Ascending aorta (tissue), 2 donors: ENCODE results near the gene GRIP2. TPM values are rescaled to one million over a fixed set of nuclear protein-coding genes. Genes with fewer than 3 reads are reported as not detected.

Experiments
- DNase-seq, 2 donors: peaks; one replicate each; pipeline ENCODE4 v3.0.0-alpha.2; 2019; ENCODE audit warnings: low spot score in 2 of 2
- H3K27ac ChIP-seq, 2 donors: fragments of 200-600 bp; sonication (generic); one replicate each; pipeline ENCODE4 v1.5.1; 2016 to 2017; ENCODE audit warnings: mild to moderate bottlenecking in 1 of 2
- H3K27me3 ChIP-seq: fragments of 200-600 bp; sonication (generic); one replicate; pipeline ENCODE4 v1.5.1; 2017
- H3K36me3 ChIP-seq, 2 donors: fragments of 200-600 bp; sonication (generic); one replicate each; pipeline ENCODE4 v1.5.1; 2016
- H3K4me1 ChIP-seq, 2 donors: fragments of 200-600 bp; sonication (generic); one replicate each; pipeline ENCODE4 v1.5.1; 2016 to 2017; ENCODE audit warnings: mild to moderate bottlenecking in 1 of 2
- H3K4me3 ChIP-seq, 2 donors: fragments of 200-600 bp; sonication (generic); one replicate each; pipeline ENCODE4 v1.5.1; 2016 to 2017; ENCODE audit warnings: mild to moderate bottlenecking in 1 of 2
- H3K9me3 ChIP-seq, 2 donors: fragments of 200-600 bp; sonication (generic); one replicate each; pipeline ENCODE4 v1.5.1; 2016
- CTCF ChIP-seq, 3 experiments: fragments of 200-600 bp in 2 of 3; fragments of 450-650 bp in 1 of 3; sonication (generic) in 2 of 3; IDR thresholded peaks; one replicate each; pipeline ENCODE4 v1.5.1; 2016 to 2019; ENCODE audit warnings: antibody characterized with exemption in 3 of 3, mild to moderate bottlenecking in 1 of 3, moderate library complexity in 1 of 3
- intact Hi-C: fragments of 100-400 bp; cut with DNase I; formaldehyde crosslinking; loops from one replicate; pipeline ENCODE4 v1.15.1; 2023
- total RNA-seq: library from RNA; depleted of rRNA; stranded (reverse); fragments of >200 nt; gene quantifications from one replicate; pipeline ENCODE4 v1.1.0, GENCODE V29; 2016

Gene GRIP2
- total RNA-seq, 1 donor from 2014 or later: 0.21 TPM

DNA sequence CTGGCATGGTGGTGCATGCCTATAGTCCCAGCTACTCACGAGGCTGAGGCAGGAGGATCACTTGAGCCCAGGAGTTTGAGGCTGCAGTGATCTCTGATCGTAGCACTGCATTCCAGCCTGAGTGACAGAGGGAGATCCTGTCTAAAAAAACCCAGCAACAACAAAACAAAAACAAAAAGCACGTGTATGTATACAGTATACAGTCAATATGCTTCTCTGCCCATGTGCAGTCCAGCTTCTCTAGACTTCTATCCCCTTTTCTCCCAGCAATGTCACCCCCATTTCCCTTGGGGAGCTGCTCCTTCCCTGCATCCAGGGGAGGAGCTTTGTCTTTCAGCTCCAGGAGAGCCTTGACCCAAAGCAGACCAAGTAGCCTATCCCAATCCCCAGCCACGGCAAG, 20.0 kb upstream of the GRIP2 start:
- no peaks in the 10 kb centered on the region for H3K27me3 ChIP-seq
- no peaks in the 10 kb centered on the region for H3K9me3 ChIP-seq
- H3K36me3 ChIP-seq: no peaks in the 10 kb centered on the region
- H3K27ac ChIP-seq: no peak overlapping the region
- no peak for DNase-seq
- intact Hi-C loops: no loop called here
- H3K4me1 ChIP-seq: no peaks in the 10 kb centered on the region
- H3K4me3 ChIP-seq: no peak overlapping the region
- TF ChIP-seq CTCF (IDR thresholded peaks at IDR 0.05): no peak

DNA sequence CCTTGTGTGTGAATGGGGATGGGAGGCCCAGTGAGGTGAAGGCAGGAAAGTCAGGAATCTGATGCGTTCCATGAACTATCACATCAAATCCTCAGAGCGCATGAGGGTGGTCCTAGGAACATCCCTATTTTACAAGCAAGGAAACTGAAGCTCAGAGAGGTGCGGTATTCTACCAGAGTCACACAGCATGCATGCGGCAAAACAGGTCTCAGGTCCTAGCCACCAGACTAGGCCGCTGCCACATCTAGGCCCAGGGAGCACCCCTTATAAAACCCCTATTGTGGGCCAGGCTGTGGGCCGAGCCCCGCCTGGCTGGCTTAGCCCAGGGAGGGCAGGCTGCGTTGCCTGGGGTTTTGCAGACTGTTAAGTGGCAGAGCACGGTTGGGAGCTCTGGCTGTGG, 17.9 kb upstream of the GRIP2 start:
- Histone ChIP-seq H3K27ac (no peak overlapping the region), H3K4me1 (no peaks in the 10 kb centered on the region), H3K4me3 (no peak overlapping the region), H3K9me3 (no peaks in the 10 kb centered on the region), H3K36me3 (no peaks in the 10 kb centered on the region), H3K27me3 (no peaks in the 10 kb centered on the region)
- intact Hi-C loops: no loop called here
- DNase-seq: no peak
- TF ChIP-seq CTCF (IDR thresholded peaks at IDR 0.05): no peak

DNA sequence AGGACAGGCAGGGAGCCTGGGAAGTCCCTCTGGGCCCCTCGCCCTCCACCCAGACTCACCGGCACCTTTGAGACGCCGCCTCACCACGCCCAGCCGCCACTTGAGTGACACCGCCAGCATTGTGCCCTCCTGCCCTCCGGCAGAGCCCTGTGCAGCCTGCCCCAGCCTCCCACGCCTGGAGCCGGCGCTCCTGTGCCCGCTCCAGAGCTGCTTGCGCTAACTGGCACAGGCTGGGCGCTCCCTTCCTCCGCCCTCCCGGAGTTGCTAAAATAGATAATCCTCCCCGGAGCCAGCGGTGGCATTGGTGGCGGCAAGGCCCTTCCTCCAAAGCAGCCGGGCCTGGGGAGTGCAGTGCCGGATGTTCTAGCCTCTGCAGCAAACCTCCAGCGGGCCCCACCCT, 15.7 kb upstream of the GRIP2 start:
- TF ChIP-seq CTCF (IDR thresholded peaks at IDR 0.05): no peak
- Histone ChIP-seq H3K4me3 (no peak overlapping the region), H3K9me3 (no peaks in the 10 kb centered on the region), H3K4me1 (no peaks in the 10 kb centered on the region), H3K27ac (no peak overlapping the region), H3K36me3 (no peaks in the 10 kb centered on the region), H3K27me3 (no peaks in the 10 kb centered on the region)
- DNase-seq: no peak
- intact Hi-C loops: no loop called here

DNA sequence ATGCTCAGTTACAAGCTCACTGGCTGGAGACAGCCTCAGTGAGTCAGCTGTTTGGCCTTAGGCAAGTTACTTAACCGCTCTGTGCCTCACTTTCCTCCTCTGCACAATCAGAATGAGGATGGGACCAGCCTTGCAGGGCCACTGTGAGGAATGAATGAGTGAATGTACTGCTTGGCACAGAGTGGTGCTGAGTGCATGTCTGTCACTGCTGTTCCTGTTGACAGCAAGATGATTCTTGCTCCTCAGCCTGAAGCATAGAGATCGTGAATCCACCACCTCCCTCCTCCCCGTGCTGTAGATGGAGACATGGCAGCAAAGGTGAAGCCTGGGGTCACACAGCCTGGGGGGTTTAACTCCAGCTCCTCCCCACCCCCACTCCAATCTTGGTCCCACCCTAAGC, 14.6 kb upstream of the GRIP2 start:
- no peak overlapping the region for H3K4me3 ChIP-seq
- H3K36me3 ChIP-seq: no peaks in the 10 kb centered on the region
- intact Hi-C loops: no loop called here
- no peak for DNase-seq
- no peak for TF ChIP-seq CTCF (IDR thresholded peaks at IDR 0.05)
- H3K27me3 ChIP-seq: no peaks in the 10 kb centered on the region
- no peaks in the 10 kb centered on the region for H3K9me3 ChIP-seq
- no peak overlapping the region for H3K27ac ChIP-seq
- H3K4me1 ChIP-seq: no peaks in the 10 kb centered on the region

DNA sequence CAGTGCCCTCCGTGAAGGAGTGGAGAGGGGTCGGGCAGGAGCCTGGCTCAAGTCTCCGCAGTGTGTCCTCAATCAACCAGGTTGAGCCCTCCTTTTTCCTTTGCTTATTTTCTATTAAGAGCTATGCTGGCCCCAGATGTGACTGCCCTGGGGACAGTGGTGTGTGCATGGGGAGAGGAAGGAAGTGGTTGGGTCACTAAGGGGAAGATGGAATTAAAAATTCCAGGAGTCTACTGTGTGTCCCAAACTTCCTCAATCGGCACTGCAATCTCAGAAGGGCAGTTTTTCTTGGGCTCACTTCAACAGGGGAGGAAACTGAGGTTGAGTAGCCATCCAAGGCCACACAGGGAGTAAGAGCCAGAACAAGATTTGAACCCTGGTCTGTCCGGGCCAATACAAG, 13.7 kb upstream of the GRIP2 start:
- no peak for TF ChIP-seq CTCF (IDR thresholded peaks at IDR 0.05)
- Histone ChIP-seq H3K36me3 (no peaks in the 10 kb centered on the region), H3K4me3 (no peak overlapping the region), H3K27ac (no peak overlapping the region), H3K4me1 (no peaks in the 10 kb centered on the region), H3K9me3 (no peaks in the 10 kb centered on the region), H3K27me3 (no peaks in the 10 kb centered on the region)
- DNase-seq: no peak
- intact Hi-C loops: no loop called here

DNA sequence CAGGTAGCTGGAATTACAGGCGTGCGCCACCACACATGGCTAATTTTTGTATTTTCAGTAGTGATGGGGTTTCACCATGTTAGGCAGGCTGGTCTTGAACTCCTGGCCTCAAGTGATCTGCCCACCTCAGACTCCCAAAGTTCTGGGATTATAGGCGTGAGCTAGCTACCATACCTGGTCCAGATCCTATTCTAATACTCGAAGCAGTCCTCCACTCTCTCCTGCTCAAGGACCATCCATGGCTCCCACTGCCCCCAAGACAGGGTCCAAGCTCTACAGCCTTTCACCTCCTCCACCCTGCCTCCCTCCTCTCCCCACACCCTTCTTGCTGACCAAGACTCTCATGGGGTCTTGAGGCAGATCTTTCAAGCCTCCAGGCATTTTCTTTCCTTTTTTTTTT, 12.6 kb upstream of the GRIP2 start:
- Histone ChIP-seq H3K27ac (no peak overlapping the region), H3K9me3 (no peaks in the 10 kb centered on the region), H3K36me3 (no peaks in the 10 kb centered on the region), H3K4me3 (no peak overlapping the region), H3K4me1 (no peaks in the 10 kb centered on the region), H3K27me3 (no peaks in the 10 kb centered on the region)
- DNase-seq: no peak
- intact Hi-C loops: no loop called here
- no peak for TF ChIP-seq CTCF (IDR thresholded peaks at IDR 0.05)
